ENCODE measurements around the gene PNPLA1.

GRCh38 chr6:36324715-36325114 lies 54.9 kb downstream of the PNPLA1 start:
- TF ChIP-seq, protein P1, sequence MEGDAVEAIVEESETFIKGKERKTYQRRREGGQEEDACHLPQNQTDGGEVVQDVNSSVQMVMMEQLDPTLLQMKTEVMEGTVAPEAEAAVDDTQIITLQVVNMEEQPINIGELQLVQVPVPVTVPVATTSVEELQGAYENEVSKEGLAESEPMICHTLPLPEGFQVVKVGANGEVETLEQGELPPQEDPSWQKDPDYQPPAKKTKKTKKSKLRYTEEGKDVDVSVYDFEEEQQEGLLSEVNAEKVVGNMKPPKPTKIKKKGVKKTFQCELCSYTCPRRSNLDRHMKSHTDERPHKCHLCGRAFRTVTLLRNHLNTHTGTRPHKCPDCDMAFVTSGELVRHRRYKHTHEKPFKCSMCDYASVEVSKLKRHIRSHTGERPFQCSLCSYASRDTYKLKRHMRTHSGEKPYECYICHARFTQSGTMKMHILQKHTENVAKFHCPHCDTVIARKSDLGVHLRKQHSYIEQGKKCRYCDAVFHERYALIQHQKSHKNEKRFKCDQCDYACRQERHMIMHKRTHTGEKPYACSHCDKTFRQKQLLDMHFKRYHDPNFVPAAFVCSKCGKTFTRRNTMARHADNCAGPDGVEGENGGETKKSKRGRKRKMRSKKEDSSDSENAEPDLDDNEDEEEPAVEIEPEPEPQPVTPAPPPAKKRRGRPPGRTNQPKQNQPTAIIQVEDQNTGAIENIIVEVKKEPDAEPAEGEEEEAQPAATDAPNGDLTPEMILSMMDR (tag by site-specific recombination; IDR thresholded peaks at IDR 0.05), result no peak
- no peak for TF ChIP-seq ZNF169 (tag by site-specific recombination; IDR thresholded peaks at IDR 0.05)

Measured in HEK293 (cell line).